Esophagus muscularis mucosa (tissue), 4 donors: ENCODE data around the gene CCDC146. TPM values are rescaled to one million over a fixed set of nuclear protein-coding genes. Genes with fewer than 3 reads are reported as not detected.
"Not testable (repeated sequence)": the region's sequence is repeated elsewhere in the genome, so short reads cannot be mapped to it uniquely, and the experiment has no call there.

Experiments
- DNase-seq: peaks from one replicate; pipeline ENCODE4 v3.0.0-alpha.2; 2017; ENCODE audit errors: extremely low spot score
- H3K27ac ChIP-seq, 4 donors: fragments of 200-600 bp; sonication (generic); replicated peaks in 1 of 4; 1 replicate in 3 of 4; 2 replicates in 1 of 4; pipeline ENCODE4 v1.5.1; 2016 to 2019; ENCODE audit warnings: mild to moderate bottlenecking in 1 of 4
- H3K27me3 ChIP-seq, 4 donors: fragments of 200-600 bp; sonication (generic); one replicate each; pipeline versions ENCODE4 v1.5.1 to v1.6.0; 2016 to 2019
- H3K36me3 ChIP-seq, 4 donors: fragments of 200-600 bp; sonication (generic); one replicate each; pipeline ENCODE4 v1.5.1; 2016 to 2019
- H3K4me1 ChIP-seq, 4 donors: fragments of 200-600 bp; sonication (generic); one replicate each; pipeline ENCODE4 v1.5.1; 2016 to 2019
- H3K4me3 ChIP-seq, 4 donors: fragments of 200-600 bp; sonication (generic); 1 replicate in 2 of 4; 2 replicates in 2 of 4; pipeline ENCODE4 v1.5.1; 2016 to 2019; ENCODE audit warnings: mild to moderate bottlenecking in 4 of 4, moderate library complexity in 1 of 4
- H3K9me3 ChIP-seq, 4 donors: fragments of 200-600 bp; sonication (generic); 1 replicate in 3 of 4; 2 replicates in 1 of 4; pipeline ENCODE4 v1.5.1; 2016 to 2019
- CTCF ChIP-seq, 3 experiments: fragments of 200-600 bp in 2 of 3; fragments of 450-650 bp in 1 of 3; sonication (generic) in 2 of 3; IDR thresholded peaks; one replicate each; pipeline ENCODE4 v1.5.1; 2017 to 2019; ENCODE audit warnings: antibody characterized with exemption in 3 of 3, mild to moderate bottlenecking in 2 of 3, moderate library complexity in 1 of 3
- EP300 ChIP-seq: sonication (generic); formaldehyde crosslinking; IDR thresholded peaks from one replicate; pipeline ENCODE4 v1.6.1; 2017; ENCODE audit warnings: antibody characterized with exemption
- POLR2A ChIP-seq: fragments of 450-650 bp; IDR thresholded peaks from one replicate; pipeline ENCODE4 v1.6.1; 2017; ENCODE audit warnings: antibody characterized with exemption, moderate library complexity, mild to moderate bottlenecking, low read depth
- POLR2AphosphoS5 ChIP-seq, 2 donors: sonication (generic); formaldehyde crosslinking; IDR thresholded peaks; one replicate each; pipeline ENCODE4 v1.6.1; 2017; ENCODE audit warnings: antibody characterized with exemption in 2 of 2
- WGBS: methylation state at CpG from one replicate; pipeline ENCODE4 v1.1.5; 2018; 5-methylcytosine and 5-hydroxymethylcytosine counted together
- intact Hi-C: fragments of 100-400 bp; cut with DNase I; formaldehyde crosslinking; loops from one replicate; pipeline ENCODE4 v1.15.1; 2023
- total RNA-seq, 4 donors: library from RNA; depleted of rRNA; stranded (reverse); fragments of >200 nt; gene quantifications; one replicate each; pipeline versions ENCODE4 v1.1.0 to v1.2.1, GENCODE V29; 2016

CCDC146 gene
- total RNA-seq, 4 donors from 2014 or later: 14.1 to 21.0 (median 16.2) TPM

GRCh38 chr7:77222819-77223218 lies 100.4 kb downstream of the CCDC146 start:
- intact Hi-C loops: no loop called here
- 96% methylated on average over 4 of the region's 4 CpGs for WGBS

GRCh38 chr7:77223261-77223660 lies 100.8 kb downstream of the CCDC146 start:
- no peaks in the 10 kb centered on the region for H3K27me3 ChIP-seq
- H3K4me3 ChIP-seq: no peak overlapping the region
- peaks cover 0 to 6% (median 0%) of the 10 kb centered on the region in 4 donors for H3K4me1 ChIP-seq
- no peak for DNase-seq
- no peaks in the 10 kb centered on the region for H3K9me3 ChIP-seq
- intact Hi-C loops: no loop called here
- 79% methylated on average over 2 of the region's 2 CpGs for WGBS
- H3K36me3 ChIP-seq: no peaks in the 10 kb centered on the region
- no peak overlapping the region for H3K27ac ChIP-seq
- TF ChIP-seq CTCF (IDR thresholded peaks at IDR 0.05) (no peak), POLR2AphosphoS5 (IDR thresholded peaks at IDR 0.05) (no peak), POLR2A (no peak), EP300 (no peak)

More at GRCh38 chr7:77222819-77223218, 100.4 kb downstream of the CCDC146 start:
- H3K27ac ChIP-seq: peak overlapping the region in 1 of 4 donors; percentile 27
- TF ChIP-seq POLR2AphosphoS5 (IDR thresholded peaks at IDR 0.05) (no peak), EP300 (no peak), CTCF (IDR thresholded peaks at IDR 0.05) (no peak), POLR2A (no peak)
- H3K4me1 ChIP-seq: peaks cover 0 to 6% (median 0%) of the 10 kb centered on the region in 4 donors
- DNase-seq: no peak
- H3K4me3 ChIP-seq: no peak overlapping the region
- no peaks in the 10 kb centered on the region for H3K36me3 ChIP-seq
- no peaks in the 10 kb centered on the region for H3K9me3 ChIP-seq
- no peaks in the 10 kb centered on the region for H3K27me3 ChIP-seq

- 100% methylated on average over 1 of the region's 1 CpG for WGBS
- TF ChIP-seq POLR2A (no peak), CTCF (IDR thresholded peaks at IDR 0.05) (no peak), POLR2AphosphoS5 (IDR thresholded peaks at IDR 0.05) (no peak), EP300 (no peak)
- Histone ChIP-seq H3K27ac (no peak overlapping the region), H3K9me3 (no peaks in the 10 kb centered on the region), H3K4me1 (peaks cover 0 to 6% (median 0%) of the 10 kb centered on the region in 4 donors), H3K4me3 (no peak overlapping the region), H3K36me3 (no peaks in the 10 kb centered on the region), H3K27me3 (no peaks in the 10 kb centered on the region)
- no peak for DNase-seq
- intact Hi-C loops: no loop called here
Observed at GRCh38 chr7:77226357-77226839, 104.0 kb downstream of the CCDC146 start.

- DNase-seq, H3K4me1 ChIP-seq, intact Hi-C loops, H3K9me3 ChIP-seq, H3K27ac ChIP-seq, H3K27me3 ChIP-seq, H3K36me3 ChIP-seq, H3K4me3 ChIP-seq: not testable (repeated sequence)
Observed at GRCh38 chr7:77228795-77229194, 106.4 kb downstream of the CCDC146 start.

- Histone ChIP-seq H3K4me3 (no peak overlapping the region), H3K27ac (no peak overlapping the region), H3K9me3 (no peaks in the 10 kb centered on the region), H3K4me1 (peaks cover 0 to 6% (median under 1%) of the 10 kb centered on the region in 4 donors), H3K27me3 (no peaks in the 10 kb centered on the region), H3K36me3 (peaks cover 0 to 5% (median 0%) of the 10 kb centered on the region in 4 donors)
- no CpG with 5 or more reads among the region's 2 CpGs for WGBS
- TF ChIP-seq EP300: no peak
- TF ChIP-seq CTCF (IDR thresholded peaks at IDR 0.05): no peak
- no peak for TF ChIP-seq POLR2AphosphoS5 (IDR thresholded peaks at IDR 0.05)
- TF ChIP-seq POLR2A: no peak
- intact Hi-C loops: no loop called here
- DNase-seq: no peak
Observed at GRCh38 chr7:77232467-77232866, 110.1 kb downstream of the CCDC146 start.
